Thyroid gland (tissue), 4 donors: Measurements from ENCODE around the gene GPR87. TPM values are rescaled to one million over a fixed set of nuclear protein-coding genes. Genes with fewer than 3 reads are reported as not detected.

Experiments
- DNase-seq, 2 donors: peaks; one replicate each; pipeline ENCODE4 v3.0.0-alpha.2; 2019
- H3K27ac ChIP-seq, 3 donors: fragments of 200-600 bp; sonication (generic); 1 replicate in 2 of 3; 2 replicates in 1 of 3; pipeline ENCODE4 v1.5.1; 2016 to 2019; ENCODE audit warnings: mild to moderate bottlenecking in 1 of 3, moderate library complexity in 1 of 3
- H3K27me3 ChIP-seq: fragments of 200-600 bp; sonication (generic); one replicate; pipeline ENCODE4 v1.5.1; 2019
- H3K36me3 ChIP-seq, 2 donors: fragments of 200-600 bp; sonication (generic); one replicate each; pipeline ENCODE4 v1.5.1; 2016 to 2019
- H3K4me1 ChIP-seq, 2 donors: fragments of 200-600 bp; sonication (generic); one replicate each; pipeline ENCODE4 v1.5.1; 2017 to 2019
- H3K4me3 ChIP-seq, 3 donors: fragments of 200-600 bp; sonication (generic); replicated peaks in 1 of 3; 1 replicate in 2 of 3; 2 replicates in 1 of 3; pipeline ENCODE4 v1.5.1; 2016; ENCODE audit warnings: mild to moderate bottlenecking in 1 of 3
- H3K9me3 ChIP-seq: fragments of 200-600 bp; sonication (generic); one replicate; pipeline ENCODE4 v1.5.1; 2017
- CTCF ChIP-seq, 6 experiments: fragments of 200-600 bp in 3 of 6; fragments of 450-650 bp in 3 of 6; sonication (generic) in 3 of 6; IDR thresholded peaks; one replicate each; pipeline ENCODE4 v1.5.1; 2016 to 2019; ENCODE audit warnings: antibody characterized with exemption in 6 of 6, mild to moderate bottlenecking in 2 of 6, inconsistent platforms in 1 of 6, moderate library complexity in 1 of 6
- POLR2A ChIP-seq, 2 donors: fragments of 450-650 bp; IDR thresholded peaks; one replicate each; pipeline ENCODE4 v1.6.1; 2017; ENCODE audit warnings: antibody characterized with exemption in 2 of 2, mild to moderate bottlenecking in 2 of 2, moderate library complexity in 1 of 2
- WGBS, 2 donors: methylation state at CpG; one replicate each; pipeline ENCODE4 v1.1.5; 2017; 5-methylcytosine and 5-hydroxymethylcytosine counted together
- intact Hi-C: fragments of 100-400 bp; cut with DNase I; formaldehyde crosslinking; loops from one replicate; pipeline ENCODE4 v1.15.1; 2023
- total RNA-seq, 4 donors: library from RNA; depleted of rRNA; stranded (reverse); fragments of >200 nt; gene quantifications; one replicate each; pipeline ENCODE4 v1.2.3, GENCODE V29; 2016

Gene GPR87
- total RNA-seq, 4 donors from 2014 or later, result not detected

DNA sequence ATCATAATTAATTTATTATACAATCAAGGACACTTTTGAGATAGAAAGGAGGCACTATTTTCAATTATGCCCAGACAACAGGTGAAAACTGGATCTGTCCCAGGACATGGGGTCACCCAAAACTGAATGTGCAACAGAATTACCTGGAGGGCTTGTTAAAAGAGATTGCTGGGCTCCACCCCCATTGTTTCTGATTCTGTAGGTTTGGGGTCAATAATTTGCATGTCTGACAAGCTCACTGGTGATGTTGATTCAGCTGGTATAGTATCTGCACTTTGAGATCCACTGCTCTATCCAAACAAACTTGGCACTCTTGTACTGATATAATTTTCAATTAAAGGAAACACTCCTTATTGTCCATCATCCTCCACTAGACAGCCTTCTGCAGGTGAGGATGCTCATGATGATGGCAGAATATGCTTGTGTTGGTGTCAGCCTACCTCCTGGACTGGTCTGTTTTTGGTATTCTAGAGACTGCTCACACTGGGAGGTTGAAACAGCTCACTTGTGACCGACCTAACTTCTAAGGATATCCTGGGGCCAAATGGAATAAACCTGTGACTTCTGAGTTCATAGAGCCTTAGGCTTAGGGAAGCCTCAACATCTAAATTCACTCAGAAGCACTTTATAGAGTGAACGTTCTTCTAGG is 40.5 kb downstream of the GPR87 start:
- DNase-seq, result no peak
- no peaks in the 10 kb centered on the region for H3K36me3 ChIP-seq
- intact Hi-C loops, result no loop called here
- H3K4me3 ChIP-seq, result no peak overlapping the region
- no peak overlapping the region for H3K27ac ChIP-seq
- no peaks in the 10 kb centered on the region for H3K9me3 ChIP-seq
- TF ChIP-seq POLR2A (IDR thresholded peaks at IDR 0.05), result no peak
- TF ChIP-seq CTCF (IDR thresholded peaks at IDR 0.05), result no peak
- H3K27me3 ChIP-seq, result no peaks in the 10 kb centered on the region
- no peaks in the 10 kb centered on the region for H3K4me1 ChIP-seq
- 55 to 64% methylated on average over 2 of the region's 2 CpGs for WGBS, 2 donors

DNA sequence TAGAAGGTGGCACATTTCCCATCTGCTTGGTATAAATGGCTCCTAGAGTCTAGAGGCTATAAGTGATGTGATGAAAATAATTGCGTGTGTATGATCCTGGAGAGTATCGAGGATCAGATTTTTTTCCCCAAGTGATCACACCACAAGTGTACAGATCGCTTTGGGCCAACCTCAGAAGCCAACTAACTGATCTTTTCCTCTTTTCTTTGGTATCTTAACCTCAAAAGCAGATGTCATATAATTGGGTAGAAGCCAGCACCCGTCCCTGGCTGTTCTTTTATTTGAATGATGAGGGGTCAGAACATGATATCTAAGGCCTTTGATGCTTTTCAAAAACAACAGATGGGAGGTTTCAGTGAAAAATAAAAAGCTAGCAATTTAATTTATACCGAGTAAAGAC is 41.5 kb downstream of the GPR87 start:
- 85 to 92% methylated on average over 5 of the region's 5 CpGs for WGBS, 2 donors
- H3K4me3 ChIP-seq, result no peak overlapping the region
- no peaks in the 10 kb centered on the region for H3K9me3 ChIP-seq
- no peaks in the 10 kb centered on the region for H3K27me3 ChIP-seq
- H3K27ac ChIP-seq, result no peak overlapping the region
- DNase-seq, result no peak
- no peaks in the 10 kb centered on the region for H3K4me1 ChIP-seq
- no peaks in the 10 kb centered on the region for H3K36me3 ChIP-seq
- TF ChIP-seq CTCF (IDR thresholded peaks at IDR 0.05), result no peak
- no peak for TF ChIP-seq POLR2A (IDR thresholded peaks at IDR 0.05)
- intact Hi-C loops, result no loop called here

DNA sequence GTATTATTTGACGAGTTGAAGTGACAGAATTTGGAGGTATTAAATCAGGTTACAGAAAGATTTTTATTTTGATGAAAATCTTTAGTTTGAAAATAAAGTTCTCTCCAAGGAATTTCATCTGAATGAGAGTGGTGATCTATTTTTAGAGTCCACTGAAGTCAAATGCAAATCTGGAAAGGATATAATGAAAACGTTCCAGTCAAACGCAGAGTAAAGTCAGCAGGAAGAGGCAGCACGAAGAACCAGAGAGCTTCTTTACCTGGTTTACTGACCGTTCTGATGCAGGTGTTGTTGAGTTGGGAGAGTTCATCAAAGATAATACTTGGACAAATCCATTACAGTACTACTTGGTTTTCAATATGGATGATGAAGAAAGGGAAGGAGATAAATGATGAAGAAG is 47.0 kb downstream of the GPR87 start:
- TF ChIP-seq CTCF (IDR thresholded peaks at IDR 0.05) (no peak), POLR2A (IDR thresholded peaks at IDR 0.05) (no peak)
- Histone ChIP-seq H3K4me1 (no peaks in the 10 kb centered on the region), H3K27me3 (no peaks in the 10 kb centered on the region), H3K9me3 (no peaks in the 10 kb centered on the region), H3K27ac (no peak overlapping the region), H3K36me3 (no peaks in the 10 kb centered on the region), H3K4me3 (no peak overlapping the region)
- no peak for DNase-seq
- intact Hi-C loops, result no loop called here
- 73 to 75% methylated on average over 5 of the region's 5 CpGs for WGBS, 2 donors

DNA sequence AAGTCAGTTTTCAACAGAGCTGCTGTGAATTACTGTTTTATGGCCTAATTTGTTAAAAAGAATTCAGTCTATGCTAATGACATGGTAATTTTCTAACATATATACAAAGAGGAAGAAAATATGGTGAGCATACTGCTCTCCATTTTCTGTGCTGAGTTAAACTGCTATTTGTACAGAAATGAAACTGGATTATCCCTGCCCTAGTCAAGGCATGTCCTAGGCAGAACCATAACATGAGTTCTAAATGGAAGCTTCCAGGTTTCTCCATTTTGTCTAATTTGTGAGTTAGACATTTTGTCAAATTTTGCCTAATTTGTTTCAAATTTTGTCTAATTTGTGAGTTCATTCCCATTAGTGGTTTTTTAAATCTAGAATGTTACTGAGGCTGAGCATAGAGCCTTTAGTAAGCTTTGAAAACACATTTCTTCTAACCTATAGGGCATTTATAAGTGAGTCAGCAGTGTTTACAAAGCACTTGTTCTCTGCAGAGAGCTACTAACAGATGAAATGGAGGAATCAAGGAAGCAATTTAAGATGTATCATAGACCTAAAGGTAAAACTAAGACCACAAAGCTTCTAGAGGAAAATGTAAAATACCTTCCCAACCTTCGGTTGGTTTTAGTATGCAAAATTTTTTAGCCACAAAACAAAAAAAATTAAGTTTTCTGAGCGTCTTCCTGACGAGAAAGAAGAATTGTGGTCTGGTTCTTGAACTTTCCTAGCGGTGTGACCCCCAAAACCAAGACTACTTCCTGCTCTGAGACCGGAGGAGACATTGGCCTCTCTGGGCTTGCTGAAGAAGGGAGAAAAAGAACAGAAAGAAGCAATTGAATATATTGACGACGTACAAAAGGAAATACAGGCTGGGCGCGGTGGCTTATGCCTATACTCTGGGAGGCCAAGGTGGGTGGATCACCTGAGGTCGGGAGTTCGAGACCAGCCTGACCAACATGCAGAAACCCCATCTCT is 48.1 kb downstream of the GPR87 start:
- Histone ChIP-seq H3K36me3 (no peaks in the 10 kb centered on the region), H3K9me3 (no peaks in the 10 kb centered on the region), H3K4me3 (no peak overlapping the region), H3K27ac (no peak overlapping the region), H3K27me3 (no peaks in the 10 kb centered on the region), H3K4me1 (no peaks in the 10 kb centered on the region)
- intact Hi-C loops, result no loop called here
- no peak for DNase-seq
- 91 to 94% methylated on average over 11 of the region's 11 CpGs for WGBS, 2 donors
- TF ChIP-seq POLR2A (IDR thresholded peaks at IDR 0.05), result no peak
- no peak for TF ChIP-seq CTCF (IDR thresholded peaks at IDR 0.05)

GRCh38 chr3:151267066-151267465 is 49.6 kb downstream of the GPR87 start:
- no peaks in the 10 kb centered on the region for H3K4me1 ChIP-seq
- DNase-seq, result no peak
- H3K27me3 ChIP-seq, result no peaks in the 10 kb centered on the region
- H3K9me3 ChIP-seq, result no peaks in the 10 kb centered on the region
- H3K4me3 ChIP-seq, result no peak overlapping the region
- intact Hi-C loops, result no loop called here
- 90 to 94% methylated on average over 1 of the region's 1 CpG for WGBS, 2 donors
- no peak overlapping the region for H3K27ac ChIP-seq
- no peaks in the 10 kb centered on the region for H3K36me3 ChIP-seq
- TF ChIP-seq POLR2A (IDR thresholded peaks at IDR 0.05) (no peak), CTCF (IDR thresholded peaks at IDR 0.05) (no peak)
